ENCODE measurements around the gene SLC5A2. TPM values are rescaled to one million over a fixed set of nuclear protein-coding genes. Genes with fewer than 3 reads are reported as not detected.
A peak's percentile ranks its signal among the peaks of the same experiment; 100 is the strongest.

The SLC5A2 gene
- total and polyA plus RNA-seq, 2 of the 13 experiments (the other 11 are each of a cell fraction or from before 2014, with no cell fraction given), result 0.24 to 0.97 TPM

- Histone ChIP-seq H3K27me3 (ENCODE audit: control insufficient read depth in 1 of 2, insufficient read depth in 2 of 2, low read length in 2 of 2) (peaks cover 1 to 23% of the 10 kb centered on the region in 2 experiments; a peak in 2 of 5 replicates), H3K36me3 (replicated peaks in 1 of 2; ENCODE audit: control insufficient read depth in 1 of 2, insufficient read depth in 2 of 2, low read length in 2 of 2) (no peaks in the 10 kb centered on the region), H3K4me3 (replicated peaks in 1 of 3; ENCODE audit: insufficient read depth in 1 of 3, low read depth in 2 of 3, low read length in 3 of 3) (no peak overlapping the region), H3K9me3 (ENCODE audit: low read length) (no peaks in the 10 kb centered on the region), H3K4me1 (ENCODE audit: insufficient read depth, low read length) (no peaks in the 10 kb centered on the region), H3K9ac (ENCODE audit: insufficient read depth, low read depth, low read length) (no peak overlapping the region), H2AFZ (ENCODE audit: low read length) (no peak overlapping the region), H4K20me1 (ENCODE audit: insufficient read depth, low read length) (no peaks in the 10 kb centered on the region), H3K27ac (ENCODE audit: extremely low read length, insufficient read depth, low read length) (no peak overlapping the region), H3K4me2 (ENCODE audit: low read depth, low read length) (no peak overlapping the region), H3K79me2 (ENCODE audit: insufficient read depth, low read length) (no peaks in the 10 kb centered on the region)
- intact Hi-C loops (cut with micrococcal nuclease; ENCODE audit: unreplicated experiment), result no loop called here
- FAIRE-seq, result no peak
- no peak for TF ChIP-seq ZNF343 (CRISPR knock-in tag; IDR thresholded peaks at IDR 0.05)
- TF ChIP-seq ZBTB33 (CRISPR knock-in tag; IDR thresholded peaks at IDR 0.05), result peak; percentile 58; the same call in 1 of the 2 replicates
- 72% methylated on average over 29 of the region's 47 CpGs for WGBS (ENCODE audit: low lambda C conversion rate)
- ChIA-PET CTCF (ENCODE audit: low intra/inter-chr PET ratio, low total read pairs) (no interaction called here), POLR2A (no interaction called here)
- no peak for DNase-seq (ENCODE audit: low spot score)
- no TSS peak for BruUV-seq (replicated peaks)
- in situ Hi-C loops (cut with HindIII; ENCODE audit: extremely low pct_ligation_motif_present, low pct_unique_long_range_greater_than_20kb), result loop anchor here (25.0 kb wide), 1 partner anchor 223 kb away; the partner anchor contains the start of genes PYCARD, PYDC1 and TRIM72
- peak; percentile 44 for ATAC-seq
These were observed 47.3 kb upstream of the SLC5A2 start for GRCh38 chr16:31435341-31436220.
